NOMO-1 treated with dmso at 0.1 percent for 144 hours (cell line): ENCODE data around the gene TFEB.

Experiments
- DNase-seq: peaks from one replicate; lab custom pipeline; 2025; ENCODE audit not compliant: unreplicated experiment; lab: John Stamatoyannopoulos, UW

TFEB gene

DNA sequence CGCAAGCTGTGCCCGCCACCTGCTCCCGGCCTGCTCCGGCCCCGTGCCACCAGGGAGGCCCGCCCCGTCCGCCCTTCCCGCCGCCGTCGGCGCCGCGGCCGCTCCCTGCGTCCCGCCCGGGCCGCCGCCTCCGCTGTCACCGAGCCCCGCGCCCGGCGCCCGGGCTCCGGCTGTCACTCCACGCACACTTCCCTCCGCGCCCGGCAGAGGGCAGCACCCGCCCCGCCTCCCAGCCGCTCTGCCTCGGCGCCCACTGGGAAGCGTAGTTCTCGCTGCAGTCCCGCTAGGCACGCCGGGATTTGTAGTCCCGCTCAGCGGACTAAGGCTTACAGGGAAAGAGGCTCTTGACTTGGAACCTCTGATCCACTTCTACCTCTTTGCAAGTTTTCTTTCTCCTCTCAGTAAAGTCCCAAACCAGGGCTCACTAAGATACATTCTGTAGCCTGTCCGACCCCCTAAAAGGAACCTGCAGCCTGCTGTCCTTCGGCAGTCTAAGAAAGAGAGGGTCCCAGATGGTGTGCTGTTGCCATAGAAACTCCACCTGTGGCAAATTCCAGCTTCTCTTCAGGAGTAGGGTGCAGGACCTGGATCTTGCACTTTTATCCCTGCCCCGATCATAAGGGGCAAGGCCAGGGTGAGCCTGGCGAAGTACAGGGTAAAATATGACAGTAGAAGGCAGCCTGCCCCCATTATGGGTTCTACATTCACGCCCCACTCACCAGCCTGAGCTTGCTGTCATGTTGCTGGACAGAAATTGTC lies at the start of gene TFEB:
Gene TFEB, minus strand, starts transcription at position 182 of the 759 bp plus-strand sequence. CDS start 44,395 bp downstream, outside the sequence.
- DNase-seq: peak; percentile 89

- DNase-seq: peak; percentile 91
These were observed 49.3 kb upstream of the TFEB start for GRCh38 chr6:41784581-41785171.

GRCh38 chr6:41783106-41783780 lies 47.8 kb upstream of the TFEB start:
- no peak for DNase-seq

DNA sequence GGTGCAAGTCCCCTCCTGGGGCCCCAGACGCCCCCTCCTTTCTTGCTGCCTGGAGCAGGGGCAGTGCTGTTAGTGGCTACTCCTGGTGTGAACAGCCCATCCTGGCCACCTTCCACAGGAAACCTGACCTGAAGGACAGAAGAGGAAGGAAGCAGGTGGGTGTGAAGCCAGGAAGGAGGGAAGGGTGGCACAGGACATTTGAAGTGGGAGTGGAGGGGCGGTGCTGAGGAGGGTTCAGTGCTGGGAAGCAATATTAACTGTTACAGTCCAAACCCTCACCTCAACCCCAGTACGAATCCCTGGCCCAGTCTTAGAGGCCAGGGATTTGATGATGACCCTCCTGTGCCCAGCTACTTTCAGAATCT lies 45.9 kb upstream of the TFEB start:
- no peak for DNase-seq

DNA sequence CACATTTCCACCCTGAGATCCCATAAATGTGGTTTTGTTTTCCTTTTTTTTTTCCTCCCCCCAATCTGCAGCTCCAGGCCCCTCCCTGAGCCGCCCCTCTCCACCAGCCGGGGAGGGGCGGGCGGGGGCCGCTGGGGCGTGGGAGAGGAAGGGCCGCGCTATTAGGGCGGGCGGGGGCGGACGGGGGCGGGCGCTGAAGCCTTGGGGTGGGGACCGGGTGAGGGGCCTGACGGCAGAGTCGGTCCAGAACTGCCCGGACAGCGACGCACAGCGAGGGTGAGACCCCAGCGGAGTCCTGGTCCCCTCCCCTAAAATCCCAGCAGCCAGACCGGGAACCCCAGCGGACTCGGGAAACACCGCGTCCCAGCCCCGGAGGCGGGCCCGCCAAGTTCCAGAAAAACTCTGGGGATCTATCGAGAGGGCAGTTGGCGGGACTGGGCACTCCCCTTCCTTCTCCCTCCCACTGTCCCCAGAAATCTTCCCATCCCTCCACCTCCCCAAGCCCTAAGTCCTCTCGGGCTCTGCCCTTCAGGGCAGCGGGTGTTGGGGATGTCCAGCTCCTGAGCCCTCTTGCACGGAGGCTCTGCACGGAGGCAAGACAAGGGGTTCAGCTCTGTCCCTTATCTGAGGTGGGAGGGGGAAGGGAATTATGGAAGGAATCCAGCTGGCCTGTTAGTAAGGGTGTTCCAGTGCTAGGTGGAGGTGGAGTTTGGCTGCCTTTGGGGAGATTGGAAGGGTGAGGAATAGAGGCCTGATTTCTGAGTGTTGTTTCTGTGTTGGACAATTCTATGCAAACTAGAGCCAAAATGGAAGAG lies 45.4 kb upstream of the TFEB start, which contains the start of gene PRICKLE4:
Gene PRICKLE4, plus strand, starts transcription at position 232 of the 815 bp plus-strand sequence. CDS start 2,692 bp downstream, outside the sequence.
- no peak for DNase-seq

GRCh38 chr6:41779788-41780550 lies 44.6 kb upstream of the TFEB start, which contains the start of gene FRS3:
Gene FRS3, minus strand, starts transcription at chr6:41779900. Its CDS starts 2,913 bp downstream, at chr6:41776987.
- DNase-seq: peak; percentile 92

GRCh38 chr6:41779336-41779735 lies 43.9 kb upstream of the TFEB start:
- DNase-seq: no peak

- DNase-seq: no peak
These were observed 43.5 kb upstream of the TFEB start for GRCh38 chr6:41778895-41779294.

DNA sequence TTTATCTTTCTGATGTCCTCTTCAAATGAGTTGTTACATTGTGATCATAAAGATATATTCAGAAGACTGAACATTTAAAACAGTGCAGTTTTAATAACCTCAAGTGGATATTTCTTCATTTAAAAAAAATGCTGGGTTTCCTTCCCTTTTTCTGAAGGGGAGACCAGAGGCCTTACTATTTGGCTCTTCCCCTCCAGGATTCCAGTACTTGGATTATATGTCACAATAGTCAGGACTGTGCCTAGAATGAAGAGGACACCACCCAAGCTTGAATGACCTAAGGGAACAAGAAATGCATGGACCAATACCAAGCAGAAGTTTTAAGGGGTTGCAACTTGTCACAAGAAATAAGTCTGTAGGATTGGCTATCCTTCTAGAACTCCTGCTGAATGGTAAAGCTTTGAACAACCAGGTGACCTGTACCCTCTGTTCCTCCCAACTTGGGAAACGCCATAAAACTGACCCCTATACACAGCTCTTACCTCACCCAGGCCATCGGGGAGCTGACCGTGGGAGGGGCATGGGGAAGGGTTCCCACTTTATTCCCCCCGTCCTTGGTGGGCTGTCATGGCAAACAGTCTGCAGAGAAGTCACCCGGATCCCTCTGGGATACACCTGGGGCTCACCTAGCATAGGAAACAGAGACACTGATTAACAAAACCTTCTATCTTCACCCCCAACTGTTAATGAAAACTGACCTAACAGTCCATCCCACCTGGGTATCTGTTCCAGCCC lies 42.3 kb upstream of the TFEB start:
- DNase-seq: peak; percentile 30

DNA sequence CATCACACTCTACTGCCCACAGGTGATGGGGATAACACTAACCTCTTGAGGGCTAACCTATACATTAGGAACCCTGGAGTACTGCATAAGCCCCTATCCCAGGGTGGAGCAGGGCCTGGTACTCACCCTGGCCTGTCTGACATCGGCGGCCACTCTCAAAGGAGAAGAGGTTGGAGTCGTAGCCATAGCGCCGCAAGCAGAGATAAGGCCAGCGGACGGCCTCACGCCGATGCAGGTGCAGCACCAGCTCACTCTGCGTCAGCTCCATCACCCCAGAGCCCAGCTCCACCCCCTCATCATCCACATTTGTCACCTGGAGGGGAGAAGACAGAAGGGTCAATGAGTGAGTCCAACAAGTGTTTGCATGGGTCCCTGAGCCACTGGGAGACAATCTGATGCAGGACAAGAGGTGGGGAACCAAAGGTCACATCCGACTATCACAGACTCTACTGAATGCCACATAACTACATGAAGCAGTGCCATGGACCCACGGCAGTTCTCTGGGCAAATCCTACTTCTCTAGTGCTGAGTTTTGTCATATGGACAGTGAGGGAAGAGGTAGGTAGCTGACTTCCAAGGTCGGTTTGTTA lies 40.0 kb upstream of the TFEB start:
- no peak for DNase-seq

- no peak for DNase-seq
These were observed 39.4 kb upstream of the TFEB start for GRCh38 chr6:41774841-41775240.

- DNase-seq: no peak
These were observed 35.9 kb upstream of the TFEB start for GRCh38 chr6:41771058-41771983.

- no peak for DNase-seq
These were observed 35.1 kb upstream of the TFEB start for GRCh38 chr6:41770381-41771057.

DNA sequence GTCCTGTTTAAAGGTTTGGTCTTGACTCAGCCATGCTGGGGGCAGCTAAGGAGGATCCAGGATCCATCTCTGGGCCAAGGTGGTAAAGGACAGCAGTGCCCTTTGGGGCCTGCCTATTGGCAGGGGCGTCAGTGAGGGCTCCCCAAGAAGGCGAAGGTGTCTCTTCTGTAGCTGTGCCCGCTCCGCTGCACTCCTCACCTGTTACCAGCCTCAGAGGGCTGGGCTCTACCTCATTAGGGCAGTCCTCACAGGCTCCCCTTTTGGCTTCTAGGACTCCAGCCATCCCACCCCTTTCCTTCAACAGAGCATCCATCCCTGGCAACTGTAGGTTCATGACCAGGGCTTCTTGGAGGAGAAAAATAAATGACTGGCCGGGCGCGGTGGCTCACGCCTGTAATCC lies 34.0 kb upstream of the TFEB start:
- no peak for DNase-seq

DNA sequence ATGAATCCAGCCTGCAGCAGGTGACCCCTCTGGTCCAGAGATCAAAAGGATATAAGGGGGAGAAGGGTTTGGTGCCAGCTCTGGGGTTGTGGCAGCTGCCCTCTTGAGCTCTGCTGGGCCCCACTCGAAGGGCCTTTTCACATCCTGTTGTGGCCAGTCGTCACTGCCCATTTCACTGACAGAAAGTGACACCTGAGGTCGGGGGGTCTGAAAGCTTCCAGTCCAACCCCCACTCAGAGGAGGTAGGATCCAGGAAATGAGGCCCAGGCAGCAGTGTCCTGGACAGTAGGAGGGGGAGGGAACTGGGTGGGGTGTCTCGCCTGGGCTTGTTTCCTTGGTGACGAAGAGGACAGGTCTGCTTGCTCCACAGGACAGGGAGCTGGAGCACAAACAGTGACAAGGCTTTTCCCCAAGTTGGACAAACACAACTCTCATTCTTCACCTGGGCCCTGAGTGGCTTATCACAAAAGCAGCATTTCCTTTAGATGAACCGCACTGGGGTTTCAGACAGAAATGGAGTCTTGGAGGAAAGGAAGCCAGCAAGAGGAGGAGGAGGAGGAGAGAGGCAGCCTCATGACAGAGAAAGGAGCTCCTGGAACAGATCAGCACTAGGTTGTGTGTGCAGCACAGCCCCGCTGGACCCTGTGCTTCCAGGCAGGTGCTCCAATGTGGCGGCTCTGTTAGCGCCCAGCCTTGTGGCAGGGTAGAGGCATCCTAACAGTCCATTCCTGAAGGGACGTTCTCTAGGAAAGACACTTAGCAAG lies 33.3 kb upstream of the TFEB start:
- DNase-seq: no peak

- DNase-seq: no peak
These were observed 31.9 kb upstream of the TFEB start for GRCh38 chr6:41767112-41767833.
